Activated CD4-positive, alpha-beta T cell treated with anti-CD3 and anti-CD28 coated beads for 36 hours (primary cell): ENCODE measurements around the gene PDGFD. TPM values are rescaled to one million over a fixed set of nuclear protein-coding genes. Genes with fewer than 3 reads are reported as not detected.

Experiments used
- ATAC-seq: fragments of 200-7000 bp; cut with Tn5 transposase; one replicate; pipeline ENCODE4 v1.10.0; 2021; ENCODE audit warnings: mild to moderate bottlenecking, moderate library complexity
- CTCF ChIA-PET: fragments of 350-600 bp; sonication (Branson Sonifier 250); formaldehyde crosslinking; loops from one replicate; lab custom pipeline; 2021; ENCODE audit warnings: antibody characterized with exemption; lab: Charles Lee
- POLR2A ChIA-PET: fragments of 350-600 bp; sonication (Branson Sonifier 250); formaldehyde crosslinking; loops from one replicate; lab custom pipeline; 2021; ENCODE audit warnings: antibody characterized with exemption, inconsistent platforms; lab: Charles Lee
- DNase-seq: peaks from one replicate; pipeline ENCODE4 v3.0.0-alpha.2; 2020
- H3K27ac Mint-ChIP-seq: one replicate; pipeline ENCODE4 v1.8.0; 2021; ENCODE audit warnings: mixed read lengths
- H3K27me3 Mint-ChIP-seq: one replicate; pipeline ENCODE4 v1.8.0; 2021; ENCODE audit warnings: mixed read lengths
- H3K36me3 Mint-ChIP-seq: one replicate; pipeline ENCODE4 v1.8.0; 2021; ENCODE audit warnings: low read depth, mixed read lengths
- H3K4me1 Mint-ChIP-seq: one replicate; pipeline ENCODE4 v1.8.0; 2021; ENCODE audit warnings: mixed read lengths
- H3K4me3 Mint-ChIP-seq: one replicate; pipeline ENCODE4 v1.8.0; 2021; ENCODE audit warnings: mild to moderate bottlenecking, moderate library complexity, mixed read lengths
- H3K9me3 Mint-ChIP-seq: one replicate; pipeline ENCODE4 v1.8.0; 2021; ENCODE audit warnings: low read depth, mixed read lengths
- intact Hi-C, 2 experiments: fragments of 100-400 bp; cut with DNase I in 1 of 2; cut with micrococcal nuclease in 1 of 2; formaldehyde crosslinking; loops; one replicate each; pipeline versions ENCODE4 v1.14.2 to v1.15.1; 2022 to 2024; cut with DNase I, micrococcal nuclease
- total RNA-seq, 2 experiments: library from RNA; stranded (reverse); gene quantifications; one replicate each; pipeline ENCODE4 v1.2.3, GENCODE V29; 2021

PDGFD gene
- total RNA-seq, 2 experiments from 2014 or later: not detected

DNA sequence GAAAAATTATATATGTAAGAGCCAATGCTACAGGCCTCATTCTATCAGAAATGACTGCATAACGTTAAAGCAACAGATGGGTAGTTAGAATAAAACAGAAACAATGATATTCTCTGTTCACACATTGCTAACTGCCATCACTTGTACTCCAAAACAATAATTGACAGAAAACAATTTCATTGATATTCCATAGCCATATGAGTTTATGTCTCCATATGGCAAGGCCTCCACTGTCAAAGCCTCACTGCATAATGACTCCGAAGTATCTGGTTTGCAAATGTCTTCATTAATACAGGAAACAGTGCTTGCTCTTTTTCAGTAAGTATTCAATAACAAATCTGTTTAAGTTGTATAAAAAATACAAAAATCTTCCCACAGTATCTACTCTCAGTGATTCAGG is 117.6 kb downstream of the PDGFD start:
- POLR2A ChIA-PET: no interaction called here
- Mint-ChIP-seq H3K27ac (no peak overlapping the region), H3K27me3 (no peaks in the 10 kb centered on the region), H3K4me3 (no peak overlapping the region), H3K36me3 (no peaks in the 10 kb centered on the region), H3K9me3 (no peaks in the 10 kb centered on the region), H3K4me1 (no peaks in the 10 kb centered on the region)
- CTCF ChIA-PET: no interaction called here
- ATAC-seq: no peak
- no peak for DNase-seq
- intact Hi-C loops: no loop called here

- Mint-ChIP-seq H3K36me3 (no peaks in the 10 kb centered on the region), H3K4me3 (no peak overlapping the region), H3K9me3 (no peaks in the 10 kb centered on the region), H3K4me1 (no peaks in the 10 kb centered on the region), H3K27me3 (no peaks in the 10 kb centered on the region), H3K27ac (no peak overlapping the region)
- DNase-seq (no peak), ATAC-seq (no peak)
- ChIA-PET POLR2A (no interaction called here), CTCF (no interaction called here)
- intact Hi-C loops: no loop called here
Observed at GRCh38 chr11:104043678-104044239, 120.2 kb downstream of the PDGFD start.

- ChIA-PET CTCF (no interaction called here), POLR2A (no interaction called here)
- no peaks in the 10 kb centered on the region for H3K9me3 Mint-ChIP-seq
- H3K4me3 Mint-ChIP-seq: no peak overlapping the region
- no peak overlapping the region for H3K27ac Mint-ChIP-seq
- DNase-seq (no peak), ATAC-seq (no peak)
- no peaks in the 10 kb centered on the region for H3K27me3 Mint-ChIP-seq
- H3K4me1 Mint-ChIP-seq: no peaks in the 10 kb centered on the region
- H3K36me3 Mint-ChIP-seq: no peaks in the 10 kb centered on the region
- intact Hi-C loops: no loop called here
Observed at GRCh38 chr11:104043142-104043541, 120.8 kb downstream of the PDGFD start.

- Mint-ChIP-seq H3K9me3 (no peaks in the 10 kb centered on the region), H3K36me3 (no peaks in the 10 kb centered on the region), H3K27me3 (no peaks in the 10 kb centered on the region), H3K4me1 (no peaks in the 10 kb centered on the region), H3K27ac (no peak overlapping the region), H3K4me3 (no peak overlapping the region)
- ChIA-PET POLR2A (no interaction called here), CTCF (no interaction called here)
- ATAC-seq (no peak), DNase-seq (no peak)
- intact Hi-C loops: no loop called here
Observed at GRCh38 chr11:104041792-104042191, 122.2 kb downstream of the PDGFD start.

DNA sequence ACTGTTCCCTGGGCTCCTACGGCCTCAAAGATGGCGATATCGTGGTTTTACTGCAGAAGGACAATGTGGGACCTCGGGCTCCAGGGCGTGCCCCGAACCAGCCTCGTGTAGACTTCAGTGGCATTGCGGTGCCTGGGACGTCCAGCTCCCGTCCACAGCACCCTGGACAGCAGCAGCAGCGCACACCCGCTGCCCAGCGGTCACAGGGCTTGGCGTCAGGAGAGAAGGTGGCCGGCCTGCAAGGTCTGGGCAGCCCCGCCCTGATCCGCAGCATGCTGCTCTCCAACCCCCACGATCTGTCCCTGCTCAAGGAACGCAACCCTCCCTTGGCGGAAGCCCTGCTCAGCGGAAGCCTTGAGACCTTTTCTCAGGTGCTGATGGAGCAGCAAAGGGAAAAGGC is 127.0 kb downstream of the PDGFD start:
- Mint-ChIP-seq H3K9me3 (no peaks in the 10 kb centered on the region), H3K27me3 (no peaks in the 10 kb centered on the region), H3K36me3 (no peaks in the 10 kb centered on the region), H3K4me1 (no peaks in the 10 kb centered on the region), H3K27ac (no peak overlapping the region), H3K4me3 (no peak overlapping the region)
- ChIA-PET CTCF (no interaction called here), POLR2A (no interaction called here)
- intact Hi-C loops: no loop called here
- ATAC-seq (no peak), DNase-seq (no peak)

DNA sequence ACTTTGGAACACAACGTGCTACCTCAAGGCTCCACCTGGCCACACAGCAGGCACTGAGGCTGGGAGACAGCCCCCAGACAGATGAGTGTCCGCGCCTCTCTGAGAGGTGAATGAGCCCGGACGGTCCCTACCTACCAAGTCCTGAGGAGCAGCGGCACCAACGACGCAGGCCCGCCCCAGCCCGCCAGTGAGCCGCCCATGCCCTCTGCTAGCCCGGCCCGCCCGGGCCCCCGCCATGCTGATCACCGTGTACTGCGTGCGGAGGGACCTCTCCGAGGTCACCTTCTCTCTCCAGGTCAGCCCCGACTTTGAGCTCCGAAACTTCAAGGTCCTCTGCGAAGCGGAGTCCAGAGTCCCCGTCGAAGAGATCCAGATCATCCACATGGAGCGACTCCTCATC is 127.4 kb downstream of the PDGFD start, which contains the start of gene DDI1:
Gene DDI1 (plus strand): TSS at position 53 of the 400 bp plus-strand sequence. CDS start 183 bp downstream, at position 236.
- Mint-ChIP-seq H3K27me3 (no peaks in the 10 kb centered on the region), H3K4me3 (no peak within 1 kb of the TSS), H3K27ac (no peak within 1 kb of the TSS), H3K9me3 (no peaks in the 10 kb centered on the region), H3K4me1 (no peaks in the 10 kb centered on the region), H3K36me3 (no peaks in the 10 kb centered on the region)
- ChIA-PET CTCF (no interaction called here), POLR2A (no interaction called here)
- intact Hi-C loops: no loop called here
- no peak for DNase-seq
- ATAC-seq: no peak

DNA sequence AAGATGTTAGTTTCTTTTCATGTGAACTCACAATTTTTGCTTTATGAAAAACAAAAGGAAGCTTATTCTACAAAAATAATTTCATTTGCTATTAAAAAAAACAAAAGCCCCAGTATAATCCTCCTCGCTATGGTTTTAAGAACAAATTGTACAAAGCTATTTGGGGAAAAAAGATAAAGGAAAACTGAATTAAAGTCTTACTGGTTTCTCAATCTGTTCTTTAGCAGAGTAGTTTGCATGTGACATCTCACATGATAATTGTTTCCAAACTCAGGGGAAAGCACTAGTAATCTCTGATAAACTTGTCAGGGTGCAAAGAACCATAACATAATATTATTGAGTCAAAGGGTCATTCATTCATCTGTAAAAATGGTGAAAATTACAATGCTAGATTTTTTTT is 130.4 kb downstream of the PDGFD start:
- Mint-ChIP-seq H3K27ac (no peak overlapping the region), H3K4me3 (no peak overlapping the region), H3K27me3 (no peaks in the 10 kb centered on the region), H3K4me1 (no peaks in the 10 kb centered on the region), H3K36me3 (no peaks in the 10 kb centered on the region), H3K9me3 (no peaks in the 10 kb centered on the region)
- no peak for ATAC-seq
- no peak for DNase-seq
- intact Hi-C loops: no loop called here
- CTCF ChIA-PET: no interaction called here
- POLR2A ChIA-PET: no interaction called here

GRCh38 chr11:104033134-104033533 is 130.8 kb downstream of the PDGFD start:
- ATAC-seq: no peak
- H3K4me3 Mint-ChIP-seq: no peak overlapping the region
- ChIA-PET CTCF (no interaction called here), POLR2A (no interaction called here)
- H3K27me3 Mint-ChIP-seq: no peaks in the 10 kb centered on the region
- no peaks in the 10 kb centered on the region for H3K36me3 Mint-ChIP-seq
- no peaks in the 10 kb centered on the region for H3K4me1 Mint-ChIP-seq
- H3K9me3 Mint-ChIP-seq: no peaks in the 10 kb centered on the region
- H3K27ac Mint-ChIP-seq: no peak overlapping the region
- intact Hi-C loops: no loop called here
- no peak for DNase-seq

DNA sequence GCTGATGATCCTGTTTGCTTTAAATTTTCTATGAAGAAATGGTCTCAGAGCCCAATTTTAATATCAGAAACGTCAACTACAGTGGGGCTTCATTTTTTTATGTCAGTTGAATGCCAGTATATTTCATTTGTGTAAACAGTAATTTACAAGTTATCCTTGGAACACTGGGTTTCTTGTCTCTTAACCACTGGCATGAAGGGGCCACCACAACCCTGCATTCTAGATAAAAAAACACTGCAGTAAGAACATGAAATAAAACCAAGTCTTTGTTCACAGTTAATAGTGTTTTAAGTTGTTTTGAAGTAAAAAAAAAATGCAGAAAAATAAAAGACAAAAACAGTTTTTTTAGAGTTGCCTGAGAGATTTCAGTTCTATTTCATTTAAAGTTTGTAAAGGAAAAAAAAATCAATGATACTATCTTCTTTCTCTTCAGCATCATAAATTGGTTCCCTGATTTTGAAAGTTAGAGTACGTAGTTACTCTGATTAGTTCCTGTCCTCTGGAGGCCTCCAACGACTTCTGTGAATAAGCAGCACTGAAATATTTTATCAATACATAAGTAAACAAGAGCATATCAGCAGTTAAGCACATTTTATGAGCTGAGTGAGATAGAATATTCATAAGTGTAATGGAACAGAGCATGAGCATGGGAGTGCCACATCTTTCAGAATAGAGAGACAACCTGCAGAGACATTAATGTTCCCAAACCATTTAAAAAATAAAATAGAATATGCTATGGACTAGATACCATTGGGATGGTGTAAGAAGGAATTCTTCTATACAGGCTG is 135.3 kb downstream of the PDGFD start:
- intact Hi-C loops: no loop called here
- H3K9me3 Mint-ChIP-seq: no peaks in the 10 kb centered on the region

GRCh38 chr11:104024572-104024971 is 139.4 kb downstream of the PDGFD start:
- Mint-ChIP-seq H3K27ac (no peak overlapping the region), H3K9me3 (no peaks in the 10 kb centered on the region), H3K4me3 (no peak overlapping the region), H3K36me3 (no peaks in the 10 kb centered on the region), H3K4me1 (no peaks in the 10 kb centered on the region), H3K27me3 (no peaks in the 10 kb centered on the region)
- ChIA-PET CTCF (interaction anchor here (1.3 kb wide), 1 partner anchor 15 kb away, joined by 3 read pairs; no protein-coding TSS in a partner anchor), POLR2A (no interaction called here)
- DNase-seq (no peak), ATAC-seq (no peak)
- intact Hi-C loops: no loop called here

More for the DNA sequence above, 135.3 kb downstream of the PDGFD start:
- Mint-ChIP-seq H3K4me1 (no peaks in the 10 kb centered on the region), H3K36me3 (no peaks in the 10 kb centered on the region), H3K4me3 (no peak overlapping the region), H3K27me3 (no peaks in the 10 kb centered on the region), H3K27ac (no peak overlapping the region)
- POLR2A ChIA-PET: no interaction called here
- no peak for DNase-seq
- no peak for ATAC-seq
- CTCF ChIA-PET: no interaction called here

DNA sequence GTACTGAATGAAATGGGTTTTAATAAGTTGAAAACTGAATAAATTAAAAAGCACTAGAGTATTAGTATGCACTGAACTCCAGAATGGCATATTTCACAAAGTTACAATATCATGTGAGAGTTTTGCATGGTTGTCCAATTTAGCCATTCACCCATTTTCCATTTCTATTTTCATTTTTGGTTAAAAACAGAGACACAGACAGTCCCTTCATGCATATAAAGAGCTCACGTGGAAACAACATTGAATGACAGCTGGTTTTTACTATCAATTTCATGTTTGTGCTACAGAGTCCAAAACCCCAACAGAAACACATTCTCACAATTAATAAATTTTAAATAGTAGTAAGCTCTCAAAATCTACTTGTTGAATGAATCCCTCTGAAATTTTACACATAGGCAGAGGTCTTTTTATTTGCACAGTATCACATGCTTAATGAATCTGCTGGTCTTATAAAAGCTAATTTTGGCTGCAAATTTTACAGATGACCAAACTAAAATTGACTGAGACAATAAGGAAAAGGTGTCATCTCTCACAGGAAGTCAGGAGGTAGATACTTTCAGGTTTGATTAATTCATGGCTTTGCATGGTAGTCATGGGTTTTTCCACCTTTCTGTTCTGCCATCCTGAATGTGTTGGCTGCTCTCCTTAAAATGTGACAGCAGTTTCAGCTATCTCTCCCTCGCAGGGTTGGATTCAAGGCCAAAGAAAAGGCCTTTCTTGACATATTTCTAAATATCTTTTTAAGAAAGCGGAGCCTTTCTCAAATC is 148.1 kb downstream of the PDGFD start:
- no peaks in the 10 kb centered on the region for H3K36me3 Mint-ChIP-seq
- ChIA-PET POLR2A (no interaction called here), CTCF (interaction anchor here (0.7 kb wide), 1 partner anchor 333 kb away, joined by 3 read pairs; no protein-coding TSS in a partner anchor)
- DNase-seq: no peak
- H3K4me3 Mint-ChIP-seq: no peak overlapping the region
- H3K9me3 Mint-ChIP-seq: no peaks in the 10 kb centered on the region
- no peaks in the 10 kb centered on the region for H3K27me3 Mint-ChIP-seq
- intact Hi-C loops: no loop called here
- no peaks in the 10 kb centered on the region for H3K4me1 Mint-ChIP-seq
- ATAC-seq: no peak
- no peak overlapping the region for H3K27ac Mint-ChIP-seq

GRCh38 chr11:104011044-104011443 is 152.9 kb downstream of the PDGFD start:
- no peak overlapping the region for H3K4me3 Mint-ChIP-seq
- no peaks in the 10 kb centered on the region for H3K27me3 Mint-ChIP-seq
- H3K4me1 Mint-ChIP-seq: no peaks in the 10 kb centered on the region
- POLR2A ChIA-PET: no interaction called here
- CTCF ChIA-PET: no interaction called here
- no peaks in the 10 kb centered on the region for H3K9me3 Mint-ChIP-seq
- H3K36me3 Mint-ChIP-seq: no peaks in the 10 kb centered on the region
- no peak overlapping the region for H3K27ac Mint-ChIP-seq
- no peak for ATAC-seq
- intact Hi-C loops: no loop called here
- DNase-seq: no peak
